HS-27A (cell line): ENCODE measurements around the gene NIT2.
"Not testable (repeated sequence)": the region's sequence is repeated elsewhere in the genome, so short reads cannot be mapped to it uniquely, and the experiment has no call there.

Experiments
- DNase-seq: peaks from one replicate; pipeline ENCODE4 v3.0.0-alpha.2; 2012; ENCODE audit warnings: low read depth, missing footprints

The NIT2 gene, protein sequence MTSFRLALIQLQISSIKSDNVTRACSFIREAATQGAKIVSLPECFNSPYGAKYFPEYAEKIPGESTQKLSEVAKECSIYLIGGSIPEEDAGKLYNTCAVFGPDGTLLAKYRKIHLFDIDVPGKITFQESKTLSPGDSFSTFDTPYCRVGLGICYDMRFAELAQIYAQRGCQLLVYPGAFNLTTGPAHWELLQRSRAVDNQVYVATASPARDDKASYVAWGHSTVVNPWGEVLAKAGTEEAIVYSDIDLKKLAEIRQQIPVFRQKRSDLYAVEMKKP

DNA sequence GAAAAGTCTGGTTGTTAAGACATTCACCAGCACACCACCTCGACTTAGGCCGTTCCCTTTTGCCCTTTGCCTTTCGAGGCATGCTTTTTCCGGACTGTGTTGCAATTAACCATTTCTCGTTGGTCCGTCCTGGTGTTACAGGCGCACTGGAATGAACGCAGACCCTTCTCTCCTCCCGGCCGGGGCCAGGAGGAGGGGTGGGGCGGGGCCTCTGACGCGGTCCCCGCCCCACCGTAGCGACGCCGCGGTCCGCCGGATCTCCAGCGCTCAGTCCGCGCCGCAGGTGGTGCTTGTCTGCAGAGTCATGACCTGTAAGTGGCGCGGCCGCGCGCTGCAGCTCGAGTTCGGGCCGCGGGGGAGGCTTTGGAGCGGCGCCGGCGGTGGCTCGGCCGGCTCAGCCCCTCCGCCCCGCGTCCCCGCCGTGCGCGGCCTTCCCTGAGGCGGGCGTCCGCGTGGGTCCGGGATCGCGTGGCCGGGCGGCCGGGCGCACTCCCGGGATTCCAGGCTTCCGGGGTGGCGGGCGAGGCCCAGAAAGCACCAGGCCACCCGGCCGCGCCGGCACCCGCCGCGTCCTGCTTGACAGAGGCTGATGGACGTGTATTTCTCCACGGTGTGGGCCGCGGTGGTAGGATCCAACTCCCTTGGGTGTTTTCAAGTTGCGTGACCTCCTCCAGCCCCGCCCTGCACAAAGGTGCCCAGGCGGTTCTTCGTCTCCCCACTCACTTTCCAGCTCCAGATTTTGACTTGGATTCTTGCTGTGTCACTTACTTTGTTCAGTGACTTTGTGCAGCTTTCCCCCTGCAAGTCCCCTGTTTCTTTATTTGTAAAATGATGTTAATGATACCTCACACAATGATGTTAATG is at the start of gene NIT2:
Gene NIT2, plus strand, starts transcription at position 270 of the 864 bp plus-strand sequence. Its CDS starts 35 bp downstream, at position 305.
- peak; percentile 53 for DNase-seq

DNA sequence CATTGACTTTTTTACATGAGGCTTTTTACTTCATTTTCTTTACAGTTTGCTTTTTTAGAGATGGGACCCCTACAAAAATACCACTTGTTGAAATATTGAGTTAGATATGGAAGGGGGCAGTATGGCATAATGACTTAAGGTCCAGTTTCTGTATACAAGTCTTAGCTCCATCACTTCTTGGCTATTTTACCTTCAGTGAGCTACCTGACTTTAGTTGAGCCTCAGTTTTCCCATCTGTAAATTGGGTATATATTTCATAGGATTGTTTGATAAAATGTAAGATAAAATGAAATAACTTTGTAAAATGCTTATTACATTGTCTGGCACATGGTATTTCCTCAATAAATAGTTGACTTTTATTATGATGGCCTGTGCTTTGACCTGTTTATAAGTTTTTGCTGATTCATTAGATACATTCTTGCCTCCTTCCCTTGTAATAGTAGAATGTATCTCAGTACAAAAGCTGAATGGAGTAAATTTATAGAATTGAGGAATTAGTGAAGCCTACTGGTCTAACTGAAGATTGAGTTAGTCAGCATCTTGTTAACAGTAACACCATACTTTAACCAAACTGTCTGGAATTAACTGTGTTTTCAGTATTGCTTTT is 46.2 kb upstream of the NIT2 start:
- no peak for DNase-seq

DNA sequence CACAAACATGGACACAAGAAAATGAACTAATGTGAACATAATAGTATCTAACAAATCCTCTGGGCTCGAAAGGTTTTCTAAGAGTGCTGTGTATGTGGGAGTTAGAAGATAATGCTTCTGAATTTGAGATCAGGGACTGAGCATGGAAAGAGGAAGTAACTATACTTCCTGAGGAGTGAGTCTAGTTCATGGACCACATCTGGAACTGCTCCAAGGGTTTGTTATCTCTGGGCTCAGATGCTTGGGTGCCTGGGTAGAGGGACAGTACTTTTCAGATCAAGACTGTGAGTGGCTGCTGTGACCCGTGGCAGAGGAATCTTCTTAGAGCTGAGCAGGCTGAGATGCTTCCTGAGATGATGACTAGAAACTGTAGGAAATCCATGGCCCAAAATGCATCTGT is 45.2 kb upstream of the NIT2 start:
- no peak for DNase-seq

DNA sequence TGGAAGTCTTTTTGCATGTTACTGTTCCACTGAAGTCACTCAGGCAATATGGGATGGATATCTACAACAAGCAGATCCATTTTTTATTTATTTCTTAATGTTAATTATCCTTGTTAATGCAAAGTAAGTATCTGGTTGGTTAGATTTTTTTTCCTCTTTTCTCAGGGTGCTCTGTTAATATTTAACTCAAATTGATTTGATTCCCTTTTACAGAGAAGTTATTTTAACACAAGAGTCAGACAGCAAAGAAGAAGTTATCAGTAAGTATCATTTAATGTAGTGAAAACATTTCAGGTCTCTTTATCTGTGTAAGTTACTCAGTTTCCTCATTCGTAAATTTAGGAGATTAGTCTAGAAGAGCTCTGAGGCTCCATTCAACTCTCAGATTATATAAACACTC is 39.5 kb upstream of the NIT2 start:
- DNase-seq, result no peak

DNA sequence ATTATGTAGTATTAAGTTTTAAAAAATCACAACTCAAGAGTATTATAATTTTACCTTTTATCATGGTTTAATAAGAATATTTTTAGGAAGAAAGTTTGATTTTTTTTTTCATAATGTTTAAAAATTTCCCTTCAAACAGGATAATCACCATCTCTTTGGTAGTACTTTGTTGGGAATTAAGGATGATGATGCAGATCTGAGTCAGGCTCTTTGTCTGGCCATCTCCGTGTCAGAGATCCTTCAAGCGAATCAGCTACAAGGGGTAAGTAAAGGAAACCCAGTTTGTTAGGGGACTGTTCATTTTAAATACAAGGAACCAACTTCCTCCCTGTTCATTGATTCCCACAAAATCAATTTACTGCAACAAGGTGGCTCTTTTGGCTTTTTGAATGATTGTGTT is 36.8 kb upstream of the NIT2 start:
- DNase-seq, result no peak

DNA sequence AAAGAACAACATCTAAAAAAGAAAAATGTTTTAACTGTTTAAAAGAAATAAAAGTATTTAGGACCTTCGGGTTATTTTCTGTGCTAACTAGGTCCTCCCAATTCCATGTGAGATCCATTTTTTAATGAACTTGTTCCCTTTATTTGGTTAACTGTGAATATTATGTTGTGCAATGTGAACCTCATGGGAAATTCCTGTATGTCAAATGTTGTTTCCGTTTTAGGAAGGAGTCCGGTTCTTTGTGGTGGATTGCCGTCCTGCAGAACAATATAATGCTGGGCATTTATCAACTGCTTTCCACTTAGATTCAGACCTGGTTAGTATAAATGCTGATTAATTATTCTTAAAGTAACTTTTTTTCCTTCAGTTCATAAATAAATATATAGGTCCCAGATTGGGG is 35.5 kb upstream of the NIT2 start:
- no peak for DNase-seq

DNA sequence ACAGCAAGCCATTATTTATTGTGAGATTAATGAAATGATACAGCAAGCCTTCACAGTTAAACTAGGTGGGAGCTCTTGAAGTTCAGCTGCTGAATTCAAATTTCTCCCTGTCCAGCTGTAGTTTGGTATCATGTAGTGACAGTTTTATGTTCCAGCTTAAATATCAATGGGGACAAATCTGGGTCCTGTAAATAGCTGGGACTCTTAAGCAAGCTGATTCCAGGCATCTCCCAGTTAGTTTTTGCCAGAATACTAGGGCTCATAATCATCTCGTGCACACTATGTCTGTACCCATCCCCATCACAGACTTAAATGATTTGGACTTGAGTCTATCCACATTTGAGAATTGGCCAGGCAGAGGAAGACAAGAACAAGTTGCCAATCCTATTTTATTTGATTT is 27.9 kb upstream of the NIT2 start:
- no peak for DNase-seq

DNA sequence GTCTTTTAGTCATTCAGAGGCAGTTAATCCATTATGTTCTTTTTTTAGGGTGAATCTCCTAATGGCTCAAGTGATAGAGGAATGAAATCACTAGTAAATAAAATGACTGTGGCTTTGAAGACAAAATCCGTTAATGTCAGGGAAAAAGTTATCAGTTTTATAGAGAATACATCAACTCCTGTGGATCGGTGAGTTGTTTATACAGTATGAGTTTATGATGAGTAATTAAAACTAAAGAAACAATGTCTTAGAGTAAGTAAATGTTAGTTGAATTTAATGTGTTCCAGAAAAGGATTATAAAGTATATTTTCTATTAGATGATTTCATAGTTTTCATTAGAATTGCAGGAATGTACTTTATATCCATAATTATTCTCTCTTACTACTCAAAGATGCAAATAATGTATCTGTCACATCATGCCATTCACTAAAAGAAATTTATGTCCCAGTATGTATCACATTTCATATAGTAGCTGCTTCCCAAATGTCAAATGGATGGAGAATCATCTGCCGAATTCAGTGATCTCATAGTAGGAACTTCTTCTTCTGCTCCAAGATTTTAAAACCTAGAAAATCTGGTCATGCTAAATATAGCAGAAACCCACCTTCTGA is 24.1 kb upstream of the NIT2 start:
- no peak for DNase-seq

DNA sequence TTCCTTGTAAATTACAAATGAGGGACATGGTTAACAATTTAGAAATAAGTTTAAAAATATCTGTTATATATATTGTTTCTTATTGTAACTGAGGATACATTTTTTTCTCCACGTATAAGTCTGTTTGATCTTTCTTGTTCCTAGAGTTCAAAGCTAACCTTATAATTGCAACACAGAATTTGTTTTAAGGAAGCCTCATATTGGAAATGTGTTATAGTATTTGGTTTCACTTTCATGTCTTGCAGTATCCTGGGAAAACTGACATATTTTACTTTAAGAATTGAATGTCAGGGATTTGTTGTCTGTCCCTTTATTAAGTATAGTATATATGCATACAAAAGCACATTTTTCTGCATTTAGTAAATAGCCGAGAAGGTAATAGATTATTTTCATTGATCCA is 23.5 kb upstream of the NIT2 start:
- DNase-seq, result no peak

DNA sequence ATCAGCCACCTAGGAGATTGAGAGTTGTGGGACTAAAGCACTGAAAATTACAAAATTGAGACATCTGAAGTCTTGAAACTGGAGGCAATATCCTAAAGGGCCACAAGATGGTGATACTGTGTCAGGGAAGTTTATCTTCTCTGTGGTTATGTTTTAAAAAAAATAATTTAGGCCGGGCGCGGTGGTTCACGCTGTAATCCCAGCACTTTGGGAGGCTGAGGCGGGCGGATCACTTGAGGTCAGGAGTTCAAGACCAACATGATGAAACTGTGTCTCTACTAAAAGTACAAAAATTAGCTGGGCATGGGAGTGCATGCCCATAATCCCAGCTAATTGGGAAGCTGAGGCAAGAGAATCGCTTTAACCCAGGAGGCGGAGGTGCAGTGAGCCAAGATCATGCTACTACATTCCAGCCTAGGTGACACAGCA is 17.9 kb upstream of the NIT2 start:
- peak; percentile 20 for DNase-seq

DNA sequence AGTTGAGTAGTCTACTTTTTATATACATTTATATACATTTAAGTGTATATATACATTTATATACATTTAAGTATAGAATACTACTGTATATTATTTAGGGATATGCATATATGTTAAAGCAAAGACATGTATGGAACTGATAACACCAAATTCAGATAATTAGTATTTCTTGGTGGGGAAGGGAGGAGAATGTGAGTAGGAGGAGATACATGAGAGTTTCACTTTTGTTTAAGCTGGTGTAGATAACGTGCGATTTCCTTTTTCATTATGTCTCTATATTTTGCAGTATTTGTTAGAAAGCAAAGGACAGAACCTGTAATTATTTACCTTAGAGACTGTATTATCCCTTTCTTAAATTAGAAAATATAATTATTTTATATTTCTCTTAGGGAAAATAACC is 16.6 kb upstream of the NIT2 start:
- DNase-seq, result no peak

DNA sequence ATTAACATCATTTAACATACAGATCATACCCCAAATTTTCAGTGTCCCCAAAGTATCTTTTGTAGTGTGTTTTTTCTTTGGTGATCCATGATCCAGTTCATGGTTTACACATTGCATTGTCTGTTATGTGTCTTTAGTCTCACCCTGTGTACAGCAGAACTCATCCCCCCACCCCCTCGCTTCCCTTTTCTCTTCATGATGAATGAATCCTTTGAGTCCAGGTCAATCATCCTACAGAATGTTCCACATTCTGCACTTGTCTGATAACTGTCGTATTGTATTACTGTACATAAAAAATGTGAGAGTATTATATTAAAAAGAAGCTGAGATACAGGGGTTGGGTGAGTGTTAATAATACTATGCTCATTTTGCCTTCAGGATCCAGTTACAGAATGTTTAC is 14.6 kb upstream of the NIT2 start:
- no peak for DNase-seq

DNA sequence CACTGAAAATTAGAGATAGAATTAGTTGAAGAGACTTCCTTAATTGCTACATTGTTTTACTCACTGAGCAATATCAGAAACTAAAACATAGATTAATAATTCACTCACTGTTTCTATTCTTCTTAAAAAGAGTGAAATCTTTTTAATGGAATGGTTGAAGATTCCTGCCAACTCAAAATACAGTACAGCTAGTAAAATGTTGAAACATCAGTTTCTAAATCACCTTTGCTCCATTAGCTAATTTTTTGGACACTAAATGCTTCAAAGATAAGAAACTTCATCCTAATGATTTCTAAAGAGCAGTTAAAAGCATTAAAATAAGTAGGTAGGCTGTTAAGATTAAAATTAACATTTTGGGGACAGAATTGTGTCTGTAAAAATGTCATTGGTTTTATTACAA is 10.5 kb upstream of the NIT2 start:
- DNase-seq, result no peak

DNA sequence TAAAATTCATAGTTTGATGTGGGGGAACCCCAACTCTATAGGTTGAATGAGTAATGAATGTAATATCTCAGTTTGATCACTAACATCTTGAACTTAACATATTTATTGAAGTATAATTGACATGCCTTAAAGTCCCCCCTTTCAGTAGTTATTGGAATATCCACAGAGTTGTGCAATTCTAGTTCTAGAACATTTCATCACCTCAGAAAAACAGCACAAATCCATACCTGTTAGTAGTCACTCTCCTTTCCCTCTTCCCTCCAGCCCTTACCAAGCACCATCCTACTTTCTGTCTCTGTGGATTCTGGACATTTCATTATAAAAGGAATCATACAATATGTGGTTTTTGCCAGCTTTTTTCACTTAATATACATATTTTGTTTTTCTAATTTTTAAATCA is 8.7 kb upstream of the NIT2 start:
- DNase-seq, result no peak

DNA sequence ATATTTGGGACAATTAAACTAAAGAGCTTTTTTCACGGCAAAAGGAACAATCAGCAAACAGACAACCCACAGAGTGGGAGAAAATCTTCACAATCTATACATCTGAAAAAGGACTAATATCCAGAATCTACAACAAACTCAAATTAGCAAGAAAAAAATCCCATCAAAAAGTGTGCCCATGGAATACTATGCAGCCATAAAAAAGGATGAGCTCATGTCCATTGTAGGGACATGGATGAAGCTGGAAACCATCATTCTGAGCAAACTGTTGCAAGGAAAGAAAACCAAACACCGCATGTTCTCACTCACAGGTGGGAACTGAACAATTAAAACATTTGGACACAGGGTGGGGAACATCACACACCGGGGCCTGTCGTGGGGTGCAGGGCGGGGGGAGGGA is 7.2 kb upstream of the NIT2 start:
- DNase-seq, result not testable (repeated sequence)

DNA sequence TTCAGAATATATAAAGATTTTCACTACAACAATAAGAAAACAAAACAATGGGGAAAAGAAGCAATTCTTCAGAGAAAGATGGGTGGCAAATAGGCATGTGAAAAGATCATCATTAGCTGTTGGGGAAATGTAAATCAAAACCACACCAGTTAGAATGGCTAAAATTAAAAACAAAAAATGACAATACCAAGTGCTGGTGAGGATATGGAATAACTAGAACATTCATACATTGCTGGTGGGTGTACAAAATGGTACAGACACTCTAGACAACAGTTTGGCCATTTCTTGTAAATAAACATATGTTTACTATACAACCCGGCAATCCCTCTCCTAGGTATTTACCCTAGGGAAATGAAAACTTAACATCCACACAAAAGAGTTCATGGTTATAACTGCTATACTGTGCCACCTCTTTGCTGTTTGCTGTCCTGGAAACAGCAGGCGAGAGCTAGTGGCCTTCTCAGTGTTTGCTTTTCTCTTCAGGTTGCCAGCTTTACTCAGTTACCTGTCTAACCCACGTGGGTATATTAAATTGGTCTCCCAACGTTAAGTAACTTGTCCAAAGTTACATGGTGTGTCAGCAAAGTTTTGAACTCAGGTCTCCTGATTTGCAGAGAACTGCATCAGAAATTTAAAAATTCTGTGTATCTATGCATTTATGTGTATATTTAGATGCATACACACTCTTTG is 4.6 kb upstream of the NIT2 start:
- DNase-seq, result no peak

DNA sequence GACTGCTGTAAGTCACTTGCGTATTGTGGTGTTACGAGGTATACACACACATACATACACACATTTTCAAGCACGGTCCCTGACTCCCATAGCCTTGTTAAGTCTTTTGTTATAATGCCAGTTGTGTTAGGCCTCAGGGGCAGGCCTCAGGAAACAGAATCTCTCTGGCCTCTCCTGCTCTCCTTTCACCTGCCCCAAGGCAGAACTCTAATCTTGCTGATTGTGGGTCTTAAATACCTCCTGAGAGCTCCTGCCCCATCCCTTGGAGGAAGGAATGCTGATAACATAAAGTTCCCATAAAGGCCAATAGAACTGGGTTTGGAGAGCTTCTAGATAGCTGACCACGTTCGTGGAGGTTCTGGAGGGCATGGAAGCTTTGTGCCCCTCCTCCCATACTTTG is 3.9 kb upstream of the NIT2 start:
- DNase-seq, result no peak

DNA sequence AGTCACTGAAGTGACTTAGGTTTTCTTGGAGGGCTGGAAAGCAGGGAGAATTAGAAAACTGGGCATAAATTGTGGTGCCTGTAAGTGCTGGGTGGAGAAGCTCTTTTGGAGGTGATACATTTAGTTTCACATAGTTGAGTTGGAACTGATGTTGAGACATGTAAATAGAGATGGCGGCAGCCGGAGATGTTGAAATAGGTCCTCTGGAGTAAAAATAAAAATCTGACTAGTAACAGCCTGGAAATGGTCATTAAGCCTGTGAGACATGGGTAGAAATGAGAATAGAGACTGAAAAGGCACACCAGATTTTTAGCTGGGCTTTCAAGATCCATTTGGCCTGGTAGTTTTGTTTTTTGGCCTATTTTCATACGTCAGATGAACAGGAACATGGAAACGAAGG is 2.9 kb upstream of the NIT2 start:
- DNase-seq, result no peak

DNA sequence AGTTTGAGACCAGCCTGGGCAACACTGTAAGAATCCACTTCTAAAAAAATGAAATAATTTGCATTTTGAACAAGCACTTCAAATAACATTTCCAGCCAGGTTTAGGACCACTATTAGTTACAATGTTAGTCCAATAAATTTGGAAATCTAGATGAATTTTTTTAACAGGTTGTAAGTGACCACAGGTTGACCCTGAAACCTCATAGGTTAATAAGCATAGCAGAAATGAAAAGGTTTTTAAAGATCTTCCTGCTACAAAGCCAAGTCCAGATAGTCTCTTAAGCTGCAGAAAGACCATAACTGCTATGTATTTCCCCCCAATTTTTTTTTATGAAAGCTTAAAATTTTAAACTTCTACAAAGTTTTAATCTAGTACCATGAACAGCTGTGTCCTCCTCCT is 1.5 kb upstream of the NIT2 start:
- DNase-seq, result no peak

DNA sequence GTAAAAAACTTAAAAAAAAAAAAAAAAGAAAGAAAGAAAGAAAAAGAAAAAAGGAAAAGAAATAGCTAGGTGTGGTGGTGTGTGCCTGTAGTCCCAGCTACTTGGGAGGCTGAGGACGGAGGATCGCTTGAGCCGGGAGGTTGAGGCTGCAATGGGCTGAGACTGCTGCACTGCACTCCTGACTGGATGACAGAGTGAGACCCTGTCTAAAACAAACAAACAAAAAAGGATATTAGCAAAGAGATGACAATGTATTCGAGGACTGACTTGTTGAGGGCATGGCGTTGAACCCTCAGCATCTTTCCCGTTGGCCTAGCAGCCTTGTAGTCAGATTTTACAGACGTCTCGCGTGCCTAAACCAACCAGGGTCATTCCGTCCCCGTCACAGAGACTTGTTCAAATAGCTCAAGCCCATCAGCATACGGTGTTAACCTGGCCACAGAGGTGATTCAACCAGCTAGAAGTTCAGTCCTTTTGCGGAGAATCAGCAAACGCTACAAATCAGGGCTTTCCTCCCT is 528 bp upstream of the NIT2 start:
- no peak for DNase-seq

DNA sequence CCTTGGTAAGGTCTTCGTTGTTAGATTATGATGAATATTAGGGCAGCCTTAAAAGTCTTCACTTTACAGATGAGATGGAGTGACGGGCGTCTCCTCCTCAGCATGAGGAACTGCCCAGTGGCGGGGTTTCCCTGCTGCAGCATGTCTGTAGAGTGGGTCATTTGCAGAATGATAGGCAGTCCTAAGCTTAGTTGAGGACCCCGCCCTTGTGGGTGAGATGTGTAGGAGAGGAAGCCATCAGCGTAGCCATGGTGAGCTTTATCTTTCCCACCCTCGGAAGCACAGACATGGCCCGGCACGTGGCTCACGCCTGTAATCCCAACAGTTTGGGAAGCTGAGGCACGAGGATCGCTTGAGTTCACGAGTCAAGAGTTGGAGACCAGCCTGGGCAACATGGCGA is 877 bp downstream of the NIT2 start:
- DNase-seq, result no peak

DNA sequence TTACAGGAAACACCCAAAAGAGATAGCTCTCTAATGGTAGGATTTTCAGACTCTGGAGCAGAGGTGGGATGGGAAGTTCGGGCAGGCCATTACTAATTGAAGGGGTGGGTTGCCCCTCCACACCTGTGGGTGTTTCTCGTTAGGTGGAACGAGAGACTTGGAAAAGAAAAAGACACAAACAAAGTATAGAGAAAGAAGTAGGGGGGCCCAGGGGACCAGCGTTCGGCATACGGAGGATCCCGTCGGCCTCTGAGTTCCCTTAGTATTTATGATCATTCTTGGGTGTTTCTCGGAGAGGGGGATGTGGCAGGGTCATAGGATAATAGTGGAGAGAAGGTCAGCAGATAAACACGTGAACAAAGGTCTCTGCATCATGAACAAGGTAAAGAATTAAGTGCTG is 1.7 kb downstream of the NIT2 start:
- not testable (repeated sequence) for DNase-seq
